ENCODE measurements around the gene XRCC4. TPM values are rescaled to one million over a fixed set of nuclear protein-coding genes. Genes with fewer than 3 reads are reported as not detected.

XRCC4 gene
- total RNA-seq, 1 donor: 8.0 TPM

DNA sequence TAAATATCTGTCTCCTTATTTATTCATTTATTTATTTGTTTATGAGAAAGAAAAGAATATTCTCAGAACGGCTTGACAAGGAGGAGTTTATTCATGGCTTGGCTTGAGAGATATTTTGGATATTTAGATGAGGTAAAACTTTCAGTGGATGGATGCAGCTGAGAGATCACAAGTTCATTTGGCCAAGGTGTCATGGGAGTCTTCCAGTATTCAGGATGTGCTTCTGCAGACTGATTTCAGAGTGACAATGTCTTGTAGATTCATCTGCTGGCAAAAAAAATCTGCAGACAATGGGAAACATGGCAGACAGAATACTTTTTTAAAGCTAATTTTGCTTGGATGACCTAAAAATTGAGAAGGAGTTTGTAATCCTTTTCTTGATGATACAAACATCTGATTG is 38.5 kb downstream of the XRCC4 start:
- DNase-seq (ENCODE audit: insufficient read length, low spot score, missing footprints): no peak
- H3K79me2 ChIP-seq (ENCODE audit: insufficient read depth, low read length): no peaks in the 10 kb centered on the region
- H2AFZ ChIP-seq (ENCODE audit: low read length): no peak overlapping the region
- TF ChIP-seq, protein P1, sequence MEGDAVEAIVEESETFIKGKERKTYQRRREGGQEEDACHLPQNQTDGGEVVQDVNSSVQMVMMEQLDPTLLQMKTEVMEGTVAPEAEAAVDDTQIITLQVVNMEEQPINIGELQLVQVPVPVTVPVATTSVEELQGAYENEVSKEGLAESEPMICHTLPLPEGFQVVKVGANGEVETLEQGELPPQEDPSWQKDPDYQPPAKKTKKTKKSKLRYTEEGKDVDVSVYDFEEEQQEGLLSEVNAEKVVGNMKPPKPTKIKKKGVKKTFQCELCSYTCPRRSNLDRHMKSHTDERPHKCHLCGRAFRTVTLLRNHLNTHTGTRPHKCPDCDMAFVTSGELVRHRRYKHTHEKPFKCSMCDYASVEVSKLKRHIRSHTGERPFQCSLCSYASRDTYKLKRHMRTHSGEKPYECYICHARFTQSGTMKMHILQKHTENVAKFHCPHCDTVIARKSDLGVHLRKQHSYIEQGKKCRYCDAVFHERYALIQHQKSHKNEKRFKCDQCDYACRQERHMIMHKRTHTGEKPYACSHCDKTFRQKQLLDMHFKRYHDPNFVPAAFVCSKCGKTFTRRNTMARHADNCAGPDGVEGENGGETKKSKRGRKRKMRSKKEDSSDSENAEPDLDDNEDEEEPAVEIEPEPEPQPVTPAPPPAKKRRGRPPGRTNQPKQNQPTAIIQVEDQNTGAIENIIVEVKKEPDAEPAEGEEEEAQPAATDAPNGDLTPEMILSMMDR (IDR thresholded peaks at IDR 0.05; ENCODE audit: extremely low read depth, low read depth, low read length): no peak
- no peak overlapping the region for H3K4me3 ChIP-seq (ENCODE audit: insufficient read depth, low read length)
- no peak overlapping the region for H3K4me2 ChIP-seq (ENCODE audit: insufficient read depth, low read length)
- no peaks in the 10 kb centered on the region for H4K20me1 ChIP-seq (ENCODE audit: insufficient read depth, low read length)
- no peaks in the 10 kb centered on the region for H3K27me3 ChIP-seq (ENCODE audit: insufficient read depth, low read length)
- H3K9me3 ChIP-seq (ENCODE audit: low read depth, low read length): no peaks in the 10 kb centered on the region
- H3K36me3 ChIP-seq (ENCODE audit: insufficient read depth, low read length): no peaks in the 10 kb centered on the region
- no peak overlapping the region for H3K27ac ChIP-seq (ENCODE audit: low read depth, low read length)
- H3K4me1 ChIP-seq (ENCODE audit: insufficient read depth, low read length): no peaks in the 10 kb centered on the region

GRCh38 chr5:83118471-83118870 is 41.1 kb downstream of the XRCC4 start:
- Histone ChIP-seq H3K4me1 (ENCODE audit: insufficient read depth, low read length) (no peaks in the 10 kb centered on the region), H3K36me3 (ENCODE audit: insufficient read depth, low read length) (no peaks in the 10 kb centered on the region), H3K27ac (ENCODE audit: low read depth, low read length) (no peak overlapping the region), H2AFZ (ENCODE audit: low read length) (no peak overlapping the region), H3K4me3 (ENCODE audit: insufficient read depth, low read length) (no peak overlapping the region), H3K79me2 (ENCODE audit: insufficient read depth, low read length) (no peaks in the 10 kb centered on the region), H4K20me1 (ENCODE audit: insufficient read depth, low read length) (no peaks in the 10 kb centered on the region), H3K4me2 (ENCODE audit: insufficient read depth, low read length) (no peak overlapping the region), H3K27me3 (ENCODE audit: insufficient read depth, low read length) (no peaks in the 10 kb centered on the region), H3K9me3 (ENCODE audit: low read depth, low read length) (no peaks in the 10 kb centered on the region)
- TF ChIP-seq, protein P1 (IDR thresholded peaks at IDR 0.05; ENCODE audit: extremely low read depth, low read depth, low read length): no peak
- no peak for DNase-seq (ENCODE audit: insufficient read length, low spot score, missing footprints)

- Histone ChIP-seq H3K4me1 (ENCODE audit: insufficient read depth, low read length) (no peaks in the 10 kb centered on the region), H3K36me3 (ENCODE audit: insufficient read depth, low read length) (no peaks in the 10 kb centered on the region), H3K27me3 (ENCODE audit: insufficient read depth, low read length) (no peaks in the 10 kb centered on the region), H4K20me1 (ENCODE audit: insufficient read depth, low read length) (no peaks in the 10 kb centered on the region), H3K4me2 (ENCODE audit: insufficient read depth, low read length) (no peak overlapping the region), H3K4me3 (ENCODE audit: insufficient read depth, low read length) (no peak overlapping the region), H3K27ac (ENCODE audit: low read depth, low read length) (no peak overlapping the region), H3K9me3 (ENCODE audit: low read depth, low read length) (no peaks in the 10 kb centered on the region), H2AFZ (ENCODE audit: low read length) (no peak overlapping the region), H3K79me2 (ENCODE audit: insufficient read depth, low read length) (no peaks in the 10 kb centered on the region)
- TF ChIP-seq, protein P1 (IDR thresholded peaks at IDR 0.05; ENCODE audit: extremely low read depth, low read depth, low read length): no peak
- no peak for DNase-seq (ENCODE audit: insufficient read length, low spot score, missing footprints)
Measured at GRCh38 chr5:83118976-83119375, 41.6 kb downstream of the XRCC4 start.

DNA sequence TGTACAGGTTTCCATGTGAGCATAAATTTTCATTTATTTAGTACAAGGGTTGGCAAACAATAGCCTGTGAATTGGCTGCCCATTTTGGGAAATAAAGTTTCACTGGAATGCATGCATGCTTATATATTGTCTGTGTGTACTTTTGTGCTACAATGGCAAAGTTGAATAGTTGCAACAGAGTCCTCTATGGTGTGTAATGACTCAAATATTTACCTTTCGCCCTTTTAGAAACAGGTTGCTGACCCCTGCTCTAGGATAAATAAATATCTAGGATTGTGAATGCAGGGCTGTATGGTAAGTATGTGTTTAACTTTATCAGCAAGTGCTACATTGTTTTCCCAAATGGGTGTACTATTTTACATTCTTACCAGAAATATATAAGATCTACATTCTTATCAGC is 47.2 kb downstream of the XRCC4 start:
- Histone ChIP-seq H3K79me2 (ENCODE audit: insufficient read depth, low read length) (no peaks in the 10 kb centered on the region), H3K27me3 (ENCODE audit: insufficient read depth, low read length) (no peaks in the 10 kb centered on the region), H3K4me3 (ENCODE audit: insufficient read depth, low read length) (no peak overlapping the region), H3K27ac (ENCODE audit: low read depth, low read length) (no peak overlapping the region), H3K9me3 (ENCODE audit: low read depth, low read length) (no peaks in the 10 kb centered on the region), H2AFZ (ENCODE audit: low read length) (no peak overlapping the region), H4K20me1 (ENCODE audit: insufficient read depth, low read length) (no peaks in the 10 kb centered on the region), H3K36me3 (ENCODE audit: insufficient read depth, low read length) (no peaks in the 10 kb centered on the region), H3K4me1 (ENCODE audit: insufficient read depth, low read length) (no peaks in the 10 kb centered on the region), H3K4me2 (ENCODE audit: insufficient read depth, low read length) (no peak overlapping the region)
- no peak for DNase-seq (ENCODE audit: insufficient read length, low spot score, missing footprints)
- TF ChIP-seq, protein P1 (IDR thresholded peaks at IDR 0.05; ENCODE audit: extremely low read depth, low read depth, low read length): no peak
